OCI-LY7 (cell line): Measurements from ENCODE around the gene AGPAT3. TPM values are rescaled to one million over a fixed set of nuclear protein-coding genes. Genes with fewer than 3 reads are reported as not detected.

Experiments
- BruUV-seq: library from RNA; stranded (reverse); fragments of 400-500 nt; replicated peaks from 2 replicates; lab custom pipeline; 2021; lab: Mats Ljungman, UMichigan
- CTCF ChIA-PET: fragments of 300-600 bp; sonication (Branson Sonifier 250); formaldehyde crosslinking; loops from one replicate; lab custom pipeline; 2022; ENCODE audit warnings: antibody characterized with exemption; ENCODE audit not compliant: unreplicated experiment; lab: Charles Lee
- POLR2A ChIA-PET: fragments of 300-600 bp; sonication (Branson Sonifier 250); formaldehyde crosslinking; loops from one replicate; lab custom pipeline; 2022; ENCODE audit warnings: antibody characterized with exemption; lab: Charles Lee
- DNase-seq: peaks from one replicate; pipeline ENCODE4 v3.0.0-alpha.2; 2015; ENCODE audit warnings: low spot score
- H2AFZ ChIP-seq: fragments of 200-600 bp; sonication (generic), shearing (Covaris generic); 2 replicates; pipeline ENCODE4 v1.6.1; 2014; ENCODE audit warnings: mild to moderate bottlenecking, antibody characterized with exemption, low read length, moderate library complexity
- H3K27ac ChIP-seq: fragments of 200-600 bp; sonication (generic); 2 replicates; pipeline ENCODE4 v1.5.1; 2014; ENCODE audit warnings: mixed run types, low read depth, mild to moderate bottlenecking, moderate library complexity, low read length, inconsistent platforms; ENCODE audit not compliant: poor library complexity, severe bottlenecking
- H3K36me3 ChIP-seq: fragments of 200-600 bp; sonication (generic); 2 replicates; pipeline ENCODE4 v1.6.1; 2014; ENCODE audit warnings: mild to moderate bottlenecking, antibody characterized with exemption, low read length, moderate library complexity, mixed read lengths; ENCODE audit not compliant: insufficient read depth
- H3K4me1 ChIP-seq: fragments of 200-600 bp; sonication (generic); 2 replicates; pipeline ENCODE4 v1.5.1; 2014; ENCODE audit warnings: mild to moderate bottlenecking, low read length; ENCODE audit not compliant: insufficient read depth, poor library complexity, severe bottlenecking
- H3K4me2 ChIP-seq: fragments of 200-600 bp; sonication (generic); 2 replicates; pipeline ENCODE4 v1.6.1; 2014; ENCODE audit warnings: mild to moderate bottlenecking, low read length
- H3K4me3 ChIP-seq: fragments of 200-600 bp; sonication (generic); 2 replicates; pipeline ENCODE4 v1.5.1; 2014; ENCODE audit warnings: mild to moderate bottlenecking, low read depth, low read length; ENCODE audit not compliant: poor library complexity, severe bottlenecking
- H3K79me2 ChIP-seq: fragments of 200-600 bp; sonication (generic); 2 replicates; pipeline ENCODE4 v1.6.1; 2016; ENCODE audit warnings: low read depth, mild to moderate bottlenecking, low read length, moderate library complexity, mixed read lengths; ENCODE audit not compliant: insufficient read depth
- H3K9me2 ChIP-seq: fragments of 200-600 bp; sonication (generic); 2 replicates; pipeline ENCODE4 v1.6.1; 2016; ENCODE audit warnings: mild to moderate bottlenecking, low read length, mixed read lengths; ENCODE audit not compliant: insufficient read depth
- H3K9me3 ChIP-seq: fragments of 200-600 bp; sonication (generic); 2 replicates; pipeline ENCODE4 v1.6.1; 2014; ENCODE audit warnings: mild to moderate bottlenecking, mixed run types, low read length, mixed read lengths
- H4K20me1 ChIP-seq: fragments of 200-600 bp; sonication (generic); 2 replicates; pipeline ENCODE4 v1.6.1; 2014; ENCODE audit warnings: mild to moderate bottlenecking, antibody characterized with exemption, low read length, moderate library complexity, mixed read lengths; ENCODE audit not compliant: insufficient read depth
- EZH2phosphoT487 ChIP-seq: fragments of 200-600 bp; sonication (generic); IDR thresholded peaks from 2 replicates; pipeline ENCODE4 v1.6.1; 2018; ENCODE audit warnings: low read depth, borderline replicate concordance, mild to moderate bottlenecking, mixed run types, antibody characterized with exemption, low read length, moderate library complexity, mixed read lengths
- intact Hi-C: fragments of 100-400 bp; cut with micrococcal nuclease; formaldehyde crosslinking; loops from one replicate; pipeline ENCODE4 v1.10.0; 2022; ENCODE audit not compliant: unreplicated experiment
- total RNA-seq, 2 experiments: library from RNA; depleted of rRNA in 1 of 2; stranded (reverse); fragments of >200 nt in 1 of 2; shearing (Covaris generic) in 1 of 2; gene quantifications; 2 replicates each; pipeline ENCODE4 v1.2.3, GENCODE V29; 2014 to 2022
- TF ChIP-seq, protein P1 (sequence below): fragments of 200-600 bp; sonication (generic); conservative IDR thresholded peaks from 2 replicates; pipeline ENCODE4 v1.5.1; 2014; ENCODE audit warnings: mild to moderate bottlenecking, antibody characterized with exemption, low read length, moderate library complexity, mixed read lengths

The AGPAT3 gene
- total RNA-seq, 2 experiments from 2014 or later, result 9.2 to 33.4 TPM

DNA sequence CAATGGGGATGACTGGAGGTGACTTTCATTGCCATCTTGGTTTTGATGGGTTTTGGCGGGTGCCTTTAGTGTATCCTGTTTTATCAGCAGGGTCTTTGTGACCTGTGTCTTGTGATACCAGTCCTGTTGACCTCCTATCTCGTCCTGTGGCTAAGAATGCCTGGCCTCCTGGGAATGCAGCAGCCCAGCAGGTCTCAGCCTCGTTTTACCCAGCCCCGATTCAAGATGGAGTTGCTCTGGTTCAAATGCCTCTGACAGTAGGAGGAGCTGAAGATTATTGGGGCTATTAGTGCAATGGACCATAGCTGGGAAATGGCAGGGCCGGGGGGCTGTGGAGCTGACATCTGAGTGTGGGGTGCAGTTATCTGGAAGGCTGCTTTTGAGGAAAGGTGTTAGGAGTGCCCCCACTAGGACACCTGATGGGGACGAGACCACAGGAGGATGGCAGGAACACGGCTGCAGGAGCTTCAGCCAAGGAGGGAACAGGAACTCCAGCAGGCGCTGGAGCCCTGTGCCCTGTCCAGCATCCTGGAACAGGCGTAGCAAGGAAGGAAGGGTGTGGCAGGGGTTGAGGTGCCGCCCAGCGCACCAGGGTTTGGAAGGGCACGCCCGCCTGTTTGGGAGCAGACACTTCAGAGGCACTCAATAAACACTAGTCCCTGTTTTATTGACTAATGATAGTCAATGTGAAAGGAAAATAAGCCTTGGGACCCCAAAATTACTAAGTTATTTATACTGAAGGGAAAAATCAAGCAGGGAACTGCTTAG is 15.3 kb upstream of the AGPAT3 start:
- Histone ChIP-seq H4K20me1 (no peaks in the 10 kb centered on the region), H3K4me1 (peaks cover 3% of the 10 kb centered on the region), H3K79me2 (no peaks in the 10 kb centered on the region), H2AFZ (no peak overlapping the region), H3K4me2 (no peak overlapping the region), H3K9me2 (no peaks in the 10 kb centered on the region), H3K27ac (no peak overlapping the region), H3K4me3 (no peak overlapping the region), H3K36me3 (no peaks in the 10 kb centered on the region), H3K9me3 (no peaks in the 10 kb centered on the region)
- TF ChIP-seq, protein P1, sequence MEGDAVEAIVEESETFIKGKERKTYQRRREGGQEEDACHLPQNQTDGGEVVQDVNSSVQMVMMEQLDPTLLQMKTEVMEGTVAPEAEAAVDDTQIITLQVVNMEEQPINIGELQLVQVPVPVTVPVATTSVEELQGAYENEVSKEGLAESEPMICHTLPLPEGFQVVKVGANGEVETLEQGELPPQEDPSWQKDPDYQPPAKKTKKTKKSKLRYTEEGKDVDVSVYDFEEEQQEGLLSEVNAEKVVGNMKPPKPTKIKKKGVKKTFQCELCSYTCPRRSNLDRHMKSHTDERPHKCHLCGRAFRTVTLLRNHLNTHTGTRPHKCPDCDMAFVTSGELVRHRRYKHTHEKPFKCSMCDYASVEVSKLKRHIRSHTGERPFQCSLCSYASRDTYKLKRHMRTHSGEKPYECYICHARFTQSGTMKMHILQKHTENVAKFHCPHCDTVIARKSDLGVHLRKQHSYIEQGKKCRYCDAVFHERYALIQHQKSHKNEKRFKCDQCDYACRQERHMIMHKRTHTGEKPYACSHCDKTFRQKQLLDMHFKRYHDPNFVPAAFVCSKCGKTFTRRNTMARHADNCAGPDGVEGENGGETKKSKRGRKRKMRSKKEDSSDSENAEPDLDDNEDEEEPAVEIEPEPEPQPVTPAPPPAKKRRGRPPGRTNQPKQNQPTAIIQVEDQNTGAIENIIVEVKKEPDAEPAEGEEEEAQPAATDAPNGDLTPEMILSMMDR, result no peak
- TF ChIP-seq EZH2phosphoT487, result no peak
- BruUV-seq, result no TSS peak
- intact Hi-C loops, result no loop called here
- CTCF ChIA-PET, result no interaction called here
- POLR2A ChIA-PET, result no interaction called here
- DNase-seq, result no peak

DNA sequence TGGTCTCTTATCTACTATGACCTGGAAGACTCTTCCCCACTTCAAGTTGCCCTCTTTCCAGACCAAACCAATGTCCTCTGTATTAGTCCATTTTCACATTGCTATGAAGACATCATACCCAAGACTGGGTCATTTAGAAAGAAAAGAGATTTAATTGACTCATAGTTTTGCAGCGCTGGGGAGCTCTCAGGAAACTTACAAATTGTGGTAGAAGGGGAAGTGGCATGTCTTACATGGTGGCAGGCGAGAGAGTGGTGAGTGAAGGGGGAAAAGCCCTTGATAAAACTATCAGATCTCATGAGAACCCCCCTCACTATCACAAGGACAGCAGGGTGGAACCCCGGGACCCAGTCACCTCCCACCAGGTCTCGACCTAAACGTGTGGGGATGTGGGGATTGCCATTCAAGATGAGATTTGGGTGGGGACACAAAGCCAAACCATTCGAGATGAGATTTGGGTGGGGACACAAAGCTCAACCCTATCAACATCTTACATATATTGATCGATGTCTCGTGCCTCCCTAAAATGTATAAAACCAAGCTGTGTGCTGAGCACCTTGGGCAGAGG is 14.2 kb upstream of the AGPAT3 start:
- H4K20me1 ChIP-seq, result no peaks in the 10 kb centered on the region
- no peak overlapping the region for H3K4me3 ChIP-seq
- no peaks in the 10 kb centered on the region for H3K9me3 ChIP-seq
- H3K4me1 ChIP-seq, result peaks cover 14% of the 10 kb centered on the region
- H3K36me3 ChIP-seq, result no peaks in the 10 kb centered on the region
- DNase-seq, result no peak
- H3K9me2 ChIP-seq, result no peaks in the 10 kb centered on the region
- H3K27ac ChIP-seq, result no peak overlapping the region
- POLR2A ChIA-PET, result no interaction called here
- no TSS peak for BruUV-seq
- intact Hi-C loops, result no loop called here
- no peak overlapping the region for H2AFZ ChIP-seq
- TF ChIP-seq, protein P1, result no peak
- TF ChIP-seq EZH2phosphoT487, result no peak
- no peak overlapping the region for H3K4me2 ChIP-seq
- CTCF ChIA-PET, result no interaction called here
- H3K79me2 ChIP-seq, result no peaks in the 10 kb centered on the region

DNA sequence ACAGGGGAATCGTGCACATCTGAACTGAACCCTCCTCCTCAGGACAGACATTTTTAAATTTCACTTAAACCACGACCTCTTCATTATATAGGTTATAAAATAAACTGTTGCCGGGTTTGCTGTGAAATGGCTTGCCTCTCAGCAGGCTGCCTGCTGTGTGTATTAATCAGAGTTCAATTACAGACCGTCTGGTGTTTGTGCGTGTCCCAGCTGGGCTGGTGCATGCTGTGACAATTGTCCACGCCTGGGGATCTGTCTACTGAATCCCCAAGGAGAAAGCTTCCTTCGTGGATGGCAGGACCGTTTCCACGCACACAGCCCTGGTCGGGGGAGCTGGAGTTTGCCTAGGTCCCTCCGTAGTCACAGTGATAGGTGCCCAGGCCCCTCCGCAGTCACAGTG is 13.4 kb upstream of the AGPAT3 start:
- Histone ChIP-seq H3K9me3 (no peaks in the 10 kb centered on the region), H3K9me2 (no peaks in the 10 kb centered on the region), H4K20me1 (no peaks in the 10 kb centered on the region), H3K4me2 (no peak overlapping the region), H3K4me1 (peaks cover 15% of the 10 kb centered on the region), H3K4me3 (no peak overlapping the region), H3K27ac (no peak overlapping the region), H3K79me2 (no peaks in the 10 kb centered on the region), H3K36me3 (no peaks in the 10 kb centered on the region), H2AFZ (no peak overlapping the region)
- intact Hi-C loops, result no loop called here
- no peak for TF ChIP-seq EZH2phosphoT487
- TF ChIP-seq, protein P1, result no peak
- POLR2A ChIA-PET, result no interaction called here
- no peak for DNase-seq
- CTCF ChIA-PET, result no interaction called here
- BruUV-seq, result no TSS peak
